ENCODE measurements around the gene RRP1B. TPM values are rescaled to one million over a fixed set of nuclear protein-coding genes. Genes with fewer than 3 reads are reported as not detected.
A peak's percentile ranks its signal among the peaks of the same experiment; 100 is the strongest.

Gene RRP1B
- total RNA-seq, 1 donor from 2014 or later, result 34.0 TPM

DNA sequence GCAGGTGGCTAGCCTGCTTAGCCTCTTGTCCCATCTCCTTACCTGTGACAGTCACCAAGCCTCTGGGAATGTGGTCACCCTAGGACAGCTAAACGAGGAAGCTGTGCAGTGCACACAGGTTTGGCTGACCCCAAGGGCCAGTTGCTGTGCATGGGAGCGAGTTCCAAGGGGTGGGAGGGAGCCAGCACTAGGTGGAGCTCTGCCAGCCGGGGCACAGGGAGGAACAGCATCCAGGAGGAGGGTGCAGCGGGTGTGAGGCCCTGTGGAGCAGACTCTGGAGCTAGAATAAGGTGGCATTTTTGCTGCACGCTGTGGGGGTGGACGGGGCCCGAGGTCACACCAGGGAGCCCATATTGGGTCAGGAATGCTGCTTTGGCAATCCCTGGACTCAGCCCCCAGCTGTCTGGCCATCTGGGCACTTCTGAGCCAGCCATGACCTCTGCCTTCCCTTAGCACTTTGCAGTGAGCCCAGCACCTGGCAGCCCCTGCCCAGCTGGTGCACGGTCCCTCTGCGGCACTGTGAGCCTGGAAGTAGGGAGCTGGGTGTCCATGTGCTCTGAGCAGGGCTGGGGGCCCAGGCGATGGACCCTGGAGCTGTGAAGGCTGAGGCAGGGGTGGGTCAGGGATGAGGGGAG lies 68.3 kb downstream of the RRP1B start:
- Mint-ChIP-seq H3K27me3 (ENCODE audit: low read depth, unreplicated experiment) (no peaks in the 10 kb centered on the region), H3K9me3 (ENCODE audit: unreplicated experiment) (no peaks in the 10 kb centered on the region), H3K27ac (ENCODE audit: unreplicated experiment) (peak overlapping the region; percentile 98), H3K36me3 (ENCODE audit: low read depth, unreplicated experiment) (peaks cover 14% of the 10 kb centered on the region), H3K4me1 (ENCODE audit: low read depth, unreplicated experiment) (peaks cover 42% of the 10 kb centered on the region), H3K4me3 (ENCODE audit: unreplicated experiment) (no peak overlapping the region)
- H3K79me2 ChIP-seq (ENCODE audit: insufficient read depth, low read length), result peaks cover 62% of the 10 kb centered on the region
- FAIRE-seq (no peak), DNase-seq (ENCODE audit: low read depth) (no peak)
- H3K4me1 ChIP-seq (ENCODE audit: insufficient read depth, low read length), result peaks cover 37% of the 10 kb centered on the region
- H3K4me3 ChIP-seq (ENCODE audit: insufficient read depth, low read depth, low read length), result peak overlapping the region; percentile 27
- peaks cover 67% of the 10 kb centered on the region for H4K20me1 ChIP-seq (ENCODE audit: insufficient read depth, low read length)
- no peak overlapping the region for H2AFZ ChIP-seq (ENCODE audit: low read depth, low read length)
- H3K9me3 ChIP-seq (ENCODE audit: insufficient read depth, low read depth, low read length), result no peaks in the 10 kb centered on the region
- no peaks in the 10 kb centered on the region for H3K36me3 ChIP-seq (ENCODE audit: insufficient read depth, low read length)
- peak overlapping the region; percentile 77 for H3K27ac ChIP-seq (ENCODE audit: low read depth, low read length)
- no peaks in the 10 kb centered on the region for H3K27me3 ChIP-seq (ENCODE audit: insufficient read depth, low read length)
- H3K9ac ChIP-seq (ENCODE audit: low read length), result peak overlapping the region; percentile 87
- H3K4me2 ChIP-seq (ENCODE audit: low read length), result peak overlapping the region; percentile 97
- TF ChIP-seq CTCF (IDR thresholded peaks at IDR 0.05; ENCODE audit: insufficient read depth, low read depth, low read length) (no peak), EZH2 (IDR thresholded peaks at IDR 0.05; ENCODE audit: insufficient read depth, low read length) (no peak)

GRCh38 chr21:43728154-43728466 lies 68.8 kb downstream of the RRP1B start:
- H3K9ac ChIP-seq (ENCODE audit: low read length), result peak overlapping the region; percentile 87
- peak overlapping the region; percentile 77 for H3K27ac ChIP-seq (ENCODE audit: low read depth, low read length)
- no peaks in the 10 kb centered on the region for H3K27me3 ChIP-seq (ENCODE audit: insufficient read depth, low read length)
- peaks cover 41% of the 10 kb centered on the region for H3K4me1 ChIP-seq (ENCODE audit: insufficient read depth, low read length)
- H4K20me1 ChIP-seq (ENCODE audit: insufficient read depth, low read length), result peaks cover 69% of the 10 kb centered on the region
- Mint-ChIP-seq H3K27me3 (ENCODE audit: low read depth, unreplicated experiment) (no peaks in the 10 kb centered on the region), H3K9me3 (ENCODE audit: unreplicated experiment) (no peaks in the 10 kb centered on the region), H3K4me3 (ENCODE audit: unreplicated experiment) (peak overlapping the region; percentile 75), H3K36me3 (ENCODE audit: low read depth, unreplicated experiment) (peaks cover 13% of the 10 kb centered on the region), H3K4me1 (ENCODE audit: low read depth, unreplicated experiment) (peaks cover 44% of the 10 kb centered on the region), H3K27ac (ENCODE audit: unreplicated experiment) (peak overlapping the region; percentile 98)
- TF ChIP-seq CTCF (IDR thresholded peaks at IDR 0.05; ENCODE audit: insufficient read depth, low read depth, low read length) (no peak), EZH2 (IDR thresholded peaks at IDR 0.05; ENCODE audit: insufficient read depth, low read length) (no peak)
- no peak for DNase-seq (ENCODE audit: low read depth)
- no peak overlapping the region for H2AFZ ChIP-seq (ENCODE audit: low read depth, low read length)
- H3K4me3 ChIP-seq (ENCODE audit: insufficient read depth, low read depth, low read length), result peak overlapping the region; percentile 27
- FAIRE-seq, result no peak
- H3K9me3 ChIP-seq (ENCODE audit: insufficient read depth, low read depth, low read length), result no peaks in the 10 kb centered on the region
- H3K4me2 ChIP-seq (ENCODE audit: low read length), result peak overlapping the region; percentile 97
- H3K36me3 ChIP-seq (ENCODE audit: insufficient read depth, low read length), result no peaks in the 10 kb centered on the region
- H3K79me2 ChIP-seq (ENCODE audit: insufficient read depth, low read length), result peaks cover 61% of the 10 kb centered on the region
